Natural killer cell (primary cell): ENCODE measurements around the gene KIFAP3. TPM values are rescaled to one million over a fixed set of nuclear protein-coding genes. Genes with fewer than 3 reads are reported as not detected.

Source experiments
- ATAC-seq, 3 donors: fragments of 150-1000 bp in 2 of 3; fragments of 200-7000 bp in 1 of 3; cut with Tn5 transposase; 1 replicate in 1 of 3; 2 replicates in 2 of 3; pipeline ENCODE4 v1.10.0; 2021; ENCODE audit warnings: mild to moderate bottlenecking in 2 of 3, moderate library complexity in 2 of 3
- DNase-seq, 2 donors: peaks; one replicate each; pipeline versions ENCODE4 v3.0.0 to v3.0.0-alpha.2; 2013 to 2021; ENCODE audit warnings: mixed read lengths in 1 of 2
- H3K27ac ChIP-seq: one replicate; pipeline ENCODE4 v1.5.1; 2013; ENCODE audit warnings: mild to moderate bottlenecking, low read length
- H3K27me3 ChIP-seq: one replicate; pipeline ENCODE4 v1.6.1; 2013; ENCODE audit warnings: low read length; ENCODE audit not compliant: control insufficient read depth, insufficient read depth
- H3K36me3 ChIP-seq: one replicate; pipeline ENCODE4 v1.6.1; 2013; ENCODE audit warnings: low read length; ENCODE audit not compliant: control insufficient read depth, insufficient read depth
- H3K4me1 ChIP-seq: one replicate; pipeline ENCODE4 v1.6.1; 2013; ENCODE audit warnings: low read length; ENCODE audit not compliant: control insufficient read depth, insufficient read depth
- H3K4me3 ChIP-seq: one replicate; pipeline ENCODE4 v1.5.1; 2013; ENCODE audit warnings: low read length
- H3K9me3 ChIP-seq: one replicate; pipeline ENCODE4 v1.6.1; 2013; ENCODE audit warnings: low read length; ENCODE audit not compliant: control insufficient read depth, insufficient read depth
- H3K27ac Mint-ChIP-seq, 2 donors: one replicate each; pipeline ENCODE4 v1.8.0; 2022; ENCODE audit warnings: mild to moderate bottlenecking in 2 of 2, mixed read lengths in 2 of 2, moderate library complexity in 1 of 2
- H3K27me3 Mint-ChIP-seq, 2 donors: one replicate each; pipeline ENCODE4 v1.8.0; 2022; ENCODE audit warnings: low read depth in 2 of 2, mixed read lengths in 2 of 2
- H3K36me3 Mint-ChIP-seq: one replicate; pipeline ENCODE4 v1.8.0; 2022; ENCODE audit warnings: mixed read lengths
- H3K4me1 Mint-ChIP-seq, 2 donors: one replicate each; pipeline ENCODE4 v1.8.0; 2022; ENCODE audit warnings: mixed read lengths in 2 of 2
- H3K4me3 Mint-ChIP-seq: one replicate; pipeline ENCODE4 v1.8.0; 2022; ENCODE audit warnings: mild to moderate bottlenecking, moderate library complexity, mixed read lengths
- H3K9me3 Mint-ChIP-seq, 2 donors: one replicate each; pipeline ENCODE4 v1.8.0; 2022; ENCODE audit warnings: mixed read lengths in 2 of 2
- CTCF ChIP-seq: fragments of 200-600 bp; IDR thresholded peaks from one replicate; pipeline ENCODE4 v1.8.0; 2022; ENCODE audit warnings: antibody characterized with exemption
- WGBS: methylation state at CpG from one replicate; pipeline ENCODE4 v1.1.7; 2013; ENCODE audit warnings: missing lambda C conversion rate; ENCODE audit not compliant: insufficient coverage; 5-methylcytosine and 5-hydroxymethylcytosine counted together
- intact Hi-C: fragments of 100-400 bp; cut with micrococcal nuclease; formaldehyde crosslinking; loops from one replicate; pipeline ENCODE4 v1.14.2; 2022
- total RNA-seq, 4 donors: library from RNA; stranded (reverse); fragments of 120-200 nt in 1 of 4; gene quantifications; one replicate each; pipeline versions ENCODE4 v1.2.3 to v1.2.4, GENCODE V29; 2013 to 2022

Gene KIFAP3
- total RNA-seq, 3 donors from 2014 or later (not counting 1 experiment from before 2014, with no cell fraction given), result 31.0 to 34.3 (median 33.7) TPM

DNA sequence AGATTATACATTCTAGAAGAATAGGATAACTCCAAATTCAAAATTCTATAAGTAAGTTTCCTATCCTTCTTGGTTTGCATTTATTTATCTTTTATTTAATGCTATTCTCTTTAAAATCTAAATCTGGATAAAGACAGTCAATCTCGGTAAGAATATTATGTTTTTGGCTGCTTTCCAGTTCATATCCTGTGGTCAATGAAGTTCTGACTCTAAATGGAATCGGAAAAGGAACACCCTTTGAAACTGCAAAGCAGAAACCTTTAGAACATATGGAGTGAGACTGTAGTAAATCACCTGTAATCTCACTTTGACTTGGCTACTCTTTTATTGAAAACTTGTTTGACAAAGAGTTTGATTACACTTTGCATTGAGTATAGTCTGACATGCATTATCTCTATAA is 85.2 kb downstream of the KIFAP3 start:
- H3K36me3 ChIP-seq, result peaks cover 5% of the 10 kb centered on the region
- no peaks in the 10 kb centered on the region for H3K9me3 ChIP-seq
- H3K4me3 ChIP-seq, result no peak overlapping the region
- TF ChIP-seq CTCF, result no peak
- intact Hi-C loops, result no loop called here
- H3K9me3 Mint-ChIP-seq, result no peaks in the 10 kb centered on the region
- no peak overlapping the region for H3K27ac ChIP-seq
- H3K36me3 Mint-ChIP-seq, result peaks cover 8% of the 10 kb centered on the region
- no peaks in the 10 kb centered on the region for H3K4me1 Mint-ChIP-seq
- H3K27me3 ChIP-seq, result no peaks in the 10 kb centered on the region
- no peaks in the 10 kb centered on the region for H3K27me3 Mint-ChIP-seq
- no peak for DNase-seq
- 79% methylated on average over 2 of the region's 2 CpGs for WGBS
- no peak overlapping the region for H3K4me3 Mint-ChIP-seq
- no peak overlapping the region for H3K27ac Mint-ChIP-seq
- no peaks in the 10 kb centered on the region for H3K4me1 ChIP-seq
- ATAC-seq, result no peak

GRCh38 chr1:169985757-169986156 is 88.7 kb downstream of the KIFAP3 start:
- Histone ChIP-seq H3K36me3 (peaks cover 21% of the 10 kb centered on the region), H3K27me3 (no peaks in the 10 kb centered on the region), H3K27ac (no peak overlapping the region), H3K4me3 (no peak overlapping the region), H3K4me1 (no peaks in the 10 kb centered on the region), H3K9me3 (no peaks in the 10 kb centered on the region)
- intact Hi-C loops, result no loop called here
- TF ChIP-seq CTCF, result no peak
- Mint-ChIP-seq H3K4me1 (no peaks in the 10 kb centered on the region), H3K36me3 (peaks cover 14% of the 10 kb centered on the region), H3K9me3 (no peaks in the 10 kb centered on the region), H3K27me3 (no peaks in the 10 kb centered on the region), H3K4me3 (no peak overlapping the region), H3K27ac (no peak overlapping the region)
- WGBS, result no CpG with 5 or more reads among the region's 1 CpG
- DNase-seq (no peak), ATAC-seq (no peak)

DNA sequence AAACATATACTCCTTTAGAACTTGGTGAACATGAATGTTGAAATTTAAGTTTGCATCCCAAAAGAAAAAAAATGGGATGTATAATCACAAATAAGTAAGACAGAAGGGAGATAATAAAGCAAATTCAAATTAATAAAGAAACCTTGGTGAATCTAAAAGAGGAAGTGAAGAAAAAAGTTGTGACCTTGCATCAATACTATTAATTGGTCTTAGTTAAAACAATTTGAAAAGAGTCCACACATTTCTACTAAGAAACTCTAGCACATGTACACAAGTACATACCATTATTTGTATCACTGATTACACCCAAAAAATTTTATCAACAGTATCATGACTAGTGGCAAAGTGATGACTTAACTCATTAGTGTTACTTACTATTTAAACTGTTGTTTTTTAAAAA is 100.4 kb downstream of the KIFAP3 start:
- TF ChIP-seq CTCF, result no peak
- Histone ChIP-seq H3K4me1 (no peaks in the 10 kb centered on the region), H3K27ac (no peak overlapping the region), H3K4me3 (no peak overlapping the region), H3K36me3 (peaks cover 22% of the 10 kb centered on the region), H3K27me3 (no peaks in the 10 kb centered on the region), H3K9me3 (no peaks in the 10 kb centered on the region)
- Mint-ChIP-seq H3K27ac (no peak overlapping the region), H3K9me3 (no peaks in the 10 kb centered on the region), H3K4me3 (no peak overlapping the region), H3K36me3 (peaks cover 14% of the 10 kb centered on the region), H3K27me3 (no peaks in the 10 kb centered on the region), H3K4me1 (no peaks in the 10 kb centered on the region)
- intact Hi-C loops, result no loop called here
- DNase-seq, result no peak
- no peak for ATAC-seq

DNA sequence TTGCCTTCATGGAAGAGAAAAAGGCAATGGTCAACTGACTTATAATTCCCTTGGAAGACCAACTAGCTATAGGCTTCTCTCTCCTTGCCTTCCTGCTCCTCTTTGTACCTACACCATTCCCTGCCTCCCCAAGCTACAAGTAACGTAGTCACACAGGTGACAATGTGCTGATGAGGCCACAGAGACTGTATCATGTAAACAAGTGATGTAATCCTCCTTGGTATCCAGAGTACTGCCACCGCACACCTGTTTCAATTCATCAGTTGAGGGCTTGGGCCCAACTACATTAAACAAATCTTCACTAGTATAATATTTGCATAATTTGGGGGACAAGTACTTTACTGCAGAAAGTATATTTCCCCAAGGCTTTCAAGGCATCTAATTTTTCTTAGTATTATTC is 104.4 kb downstream of the KIFAP3 start:
- H3K4me1 Mint-ChIP-seq, result no peaks in the 10 kb centered on the region
- intact Hi-C loops, result no loop called here
- TF ChIP-seq CTCF, result no peak
- no peaks in the 10 kb centered on the region for H3K9me3 ChIP-seq
- H3K36me3 ChIP-seq, result peaks cover 9% of the 10 kb centered on the region
- no peaks in the 10 kb centered on the region for H3K9me3 Mint-ChIP-seq
- DNase-seq (no peak), ATAC-seq (no peak)
- H3K4me3 Mint-ChIP-seq, result no peak overlapping the region
- H3K4me3 ChIP-seq, result no peak overlapping the region
- no peaks in the 10 kb centered on the region for H3K4me1 ChIP-seq
- 100% methylated on average over 1 of the region's 2 CpGs for WGBS
- no peaks in the 10 kb centered on the region for H3K27me3 ChIP-seq
- H3K27ac Mint-ChIP-seq, result no peak overlapping the region
- H3K36me3 Mint-ChIP-seq, result peaks cover 8% of the 10 kb centered on the region
- no peak overlapping the region for H3K27ac ChIP-seq
- H3K27me3 Mint-ChIP-seq, result no peaks in the 10 kb centered on the region
